SKM-1 (cell line): ENCODE data around the gene SIGLEC15.
A peak's percentile ranks its signal among the peaks of the same experiment; 100 is the strongest.

Source experiments
- DNase-seq: peaks from one replicate; lab custom pipeline; 2025; ENCODE audit not compliant: unreplicated experiment; lab: John Stamatoyannopoulos, UW

The SIGLEC15 gene

GRCh38 chr18:45874491-45875184 is 49.2 kb downstream of the SIGLEC15 start:
- no peak for DNase-seq

GRCh38 chr18:45876161-45876560 is 50.7 kb downstream of the SIGLEC15 start:
- no peak for DNase-seq

GRCh38 chr18:45877403-45877802 is 51.9 kb downstream of the SIGLEC15 start:
- DNase-seq: no peak

GRCh38 chr18:45879681-45880655 is 54.5 kb downstream of the SIGLEC15 start:
- peak; percentile 51 for DNase-seq

GRCh38 chr18:45880876-45881558 is 55.5 kb downstream of the SIGLEC15 start:
- no peak for DNase-seq

GRCh38 chr18:45887585-45887984 is 62.1 kb downstream of the SIGLEC15 start:
- DNase-seq: no peak

- DNase-seq: no peak
These were observed 64.1 kb downstream of the SIGLEC15 start for GRCh38 chr18:45889419-45890064.

- DNase-seq: peak; percentile 24
These were observed 65.1 kb downstream of the SIGLEC15 start for GRCh38 chr18:45890606-45891005.

- DNase-seq: no peak
These were observed 66.3 kb downstream of the SIGLEC15 start for GRCh38 chr18:45891806-45892205.
